NB4 (cell line): ENCODE data around the gene ATP11A.

Source experiments
- MYC ChIP-seq: IDR thresholded peaks from 2 replicates; pipeline ENCODE4 v1.6.1; 2011; ENCODE audit warnings: low read depth, low read length
- TF ChIP-seq, protein P1 (sequence below): IDR thresholded peaks from one replicate; pipeline ENCODE4 v1.5.1; 2012; ENCODE audit warnings: low read depth, low read length

DNA sequence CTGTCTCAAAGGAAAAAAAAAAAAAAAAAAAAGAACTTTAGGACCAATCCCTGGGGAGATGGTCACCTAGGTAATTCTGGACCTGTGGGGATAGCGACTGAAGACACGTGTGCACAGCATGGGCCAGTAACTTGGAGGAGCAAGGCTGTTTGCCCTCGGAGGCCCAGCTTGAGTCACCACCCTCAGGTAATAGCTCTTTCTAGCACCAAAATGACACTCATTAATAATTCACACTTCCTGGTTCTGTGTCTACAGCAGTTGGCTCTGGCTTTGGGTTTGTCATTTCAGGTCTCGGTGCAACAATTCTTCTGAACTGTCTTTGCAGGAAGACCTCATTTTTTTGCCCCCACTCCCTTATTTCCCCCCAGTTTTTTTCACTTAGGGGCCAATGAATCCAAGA, 3.9 kb upstream of the ATP11A start:
- TF ChIP-seq, protein P1, sequence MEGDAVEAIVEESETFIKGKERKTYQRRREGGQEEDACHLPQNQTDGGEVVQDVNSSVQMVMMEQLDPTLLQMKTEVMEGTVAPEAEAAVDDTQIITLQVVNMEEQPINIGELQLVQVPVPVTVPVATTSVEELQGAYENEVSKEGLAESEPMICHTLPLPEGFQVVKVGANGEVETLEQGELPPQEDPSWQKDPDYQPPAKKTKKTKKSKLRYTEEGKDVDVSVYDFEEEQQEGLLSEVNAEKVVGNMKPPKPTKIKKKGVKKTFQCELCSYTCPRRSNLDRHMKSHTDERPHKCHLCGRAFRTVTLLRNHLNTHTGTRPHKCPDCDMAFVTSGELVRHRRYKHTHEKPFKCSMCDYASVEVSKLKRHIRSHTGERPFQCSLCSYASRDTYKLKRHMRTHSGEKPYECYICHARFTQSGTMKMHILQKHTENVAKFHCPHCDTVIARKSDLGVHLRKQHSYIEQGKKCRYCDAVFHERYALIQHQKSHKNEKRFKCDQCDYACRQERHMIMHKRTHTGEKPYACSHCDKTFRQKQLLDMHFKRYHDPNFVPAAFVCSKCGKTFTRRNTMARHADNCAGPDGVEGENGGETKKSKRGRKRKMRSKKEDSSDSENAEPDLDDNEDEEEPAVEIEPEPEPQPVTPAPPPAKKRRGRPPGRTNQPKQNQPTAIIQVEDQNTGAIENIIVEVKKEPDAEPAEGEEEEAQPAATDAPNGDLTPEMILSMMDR = no peak
- TF ChIP-seq MYC = no peak
